GM19239 (cell line): ENCODE results near the gene PIMREG.

Experiments used
- DNase-seq: peaks from one replicate; pipeline ENCODE4 v3.0.0; 2011; ENCODE audit warnings: low spot score; ENCODE audit not compliant: insufficient read length
- FAIRE-seq: peaks from 2 replicates; lab custom pipeline; 2011; peaks lifted over from hg19 to GRCh38; lab: Jason Lieb, UNC

PIMREG gene

GRCh38 chr17:6443692-6444570 lies at the start of gene PIMREG:
Gene PIMREG (plus strand): TSS chr17:6444455. CDS start chr17:6445111, 656 bp downstream.
- FAIRE-seq (peak; percentile 98), DNase-seq (peak; percentile 95)

DNA sequence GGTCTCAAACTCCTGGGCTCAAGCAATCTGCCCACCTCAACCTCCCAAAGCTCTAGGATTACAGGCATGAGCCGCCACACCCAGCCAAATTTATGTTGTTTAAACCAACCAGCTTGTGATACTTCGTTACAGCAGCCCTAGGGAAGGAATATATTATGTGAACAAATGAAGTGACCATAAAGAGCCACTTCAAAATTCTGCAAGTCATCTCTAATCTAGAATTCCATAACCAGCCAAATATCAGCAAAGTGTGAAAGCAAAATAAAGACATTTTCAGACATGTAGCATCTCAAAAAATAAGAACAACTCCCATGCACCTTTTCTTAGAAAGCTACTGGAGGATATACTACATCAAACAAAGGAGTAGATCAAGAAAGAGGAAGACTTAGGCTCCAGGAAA lies 45.3 kb upstream of the PIMREG start:
- FAIRE-seq (no peak), DNase-seq (no peak)

- FAIRE-seq (no peak), DNase-seq (no peak)
Observed at GRCh38 chr17:6402258-6402657, 42.0 kb upstream of the PIMREG start.

DNA sequence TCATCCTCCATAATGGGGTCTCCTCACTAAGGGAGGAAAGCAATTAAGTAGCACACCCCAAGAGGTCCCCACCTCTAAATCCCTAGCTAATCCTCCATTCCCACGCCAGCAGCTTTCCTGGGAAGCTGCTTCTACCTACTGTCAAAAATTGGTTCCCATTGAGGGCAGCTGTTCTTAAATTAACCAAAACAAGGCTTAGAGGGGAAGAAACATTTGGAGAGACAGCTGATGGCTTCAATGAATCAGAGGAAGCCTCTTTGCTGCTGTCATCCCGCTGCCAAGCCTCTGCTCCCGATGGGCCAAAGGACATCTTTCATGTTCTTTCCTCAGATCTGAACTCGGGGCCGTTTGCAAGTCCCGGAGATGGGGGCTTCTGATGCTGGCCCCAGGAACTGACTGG lies 36.0 kb upstream of the PIMREG start:
- no peak for FAIRE-seq
- DNase-seq, result no peak

DNA sequence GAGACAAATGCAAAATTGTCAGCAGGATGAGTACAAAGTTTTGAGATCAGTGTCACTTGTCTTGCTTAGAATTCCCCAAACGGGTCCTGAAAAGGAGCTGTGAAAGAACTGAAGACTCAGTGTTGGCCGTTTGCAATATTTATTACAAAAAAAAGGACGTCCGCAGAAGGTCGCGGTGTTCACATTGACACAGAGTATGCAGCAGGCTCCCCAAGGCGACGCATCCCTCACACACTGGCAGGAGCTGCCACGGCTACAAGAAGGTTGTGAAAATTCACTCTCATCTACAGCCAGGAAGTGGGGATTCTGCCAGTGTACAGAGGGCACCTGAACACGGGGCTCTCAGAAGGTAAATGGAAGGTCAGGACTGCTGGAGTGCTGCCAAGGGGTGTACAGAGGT lies 35.5 kb upstream of the PIMREG start:
- FAIRE-seq, result no peak
- DNase-seq, result no peak

DNA sequence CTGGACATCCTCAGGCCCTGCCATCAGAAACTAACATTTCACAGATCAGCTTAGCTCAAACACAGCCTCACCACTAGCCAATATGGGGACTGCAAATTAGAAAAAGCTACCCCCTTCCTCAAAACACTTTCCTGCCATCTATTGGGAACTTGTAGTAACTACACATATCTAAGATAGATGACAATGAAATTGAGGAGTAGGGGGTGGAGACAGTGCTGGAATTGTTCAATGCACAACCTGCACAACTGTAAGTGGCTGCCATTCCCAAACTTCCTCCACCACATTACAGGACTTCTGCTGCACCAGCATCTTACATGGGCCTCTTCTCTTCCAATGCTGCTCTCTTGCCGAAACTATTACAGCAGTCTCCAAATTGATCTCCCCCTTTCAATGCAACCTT lies 31.2 kb upstream of the PIMREG start:
- DNase-seq (peak; percentile 40), FAIRE-seq (no peak)

DNA sequence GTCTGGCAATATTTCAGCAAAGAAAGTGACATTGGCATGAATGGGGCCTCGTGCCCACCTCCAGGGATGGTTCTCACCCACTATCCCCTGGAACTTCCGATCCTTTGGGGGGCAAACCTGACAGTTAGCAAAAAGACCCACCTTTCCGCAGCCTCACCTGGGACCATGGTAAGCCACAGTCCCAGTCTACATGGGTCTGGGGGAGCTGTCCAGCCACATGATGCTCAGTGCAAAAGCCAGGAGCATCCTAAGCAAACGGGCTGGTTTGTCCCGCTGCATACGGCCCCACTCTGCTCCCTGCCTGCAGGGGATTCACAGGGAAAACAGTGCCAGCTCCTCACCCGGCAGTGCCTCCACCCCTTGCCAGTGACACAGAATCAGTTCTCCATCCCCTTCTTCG lies 28.6 kb upstream of the PIMREG start:
- DNase-seq, result no peak
- FAIRE-seq, result no peak

- DNase-seq, result no peak
- FAIRE-seq, result no peak
Observed at GRCh38 chr17:6420173-6420641, 24.0 kb upstream of the PIMREG start.

DNA sequence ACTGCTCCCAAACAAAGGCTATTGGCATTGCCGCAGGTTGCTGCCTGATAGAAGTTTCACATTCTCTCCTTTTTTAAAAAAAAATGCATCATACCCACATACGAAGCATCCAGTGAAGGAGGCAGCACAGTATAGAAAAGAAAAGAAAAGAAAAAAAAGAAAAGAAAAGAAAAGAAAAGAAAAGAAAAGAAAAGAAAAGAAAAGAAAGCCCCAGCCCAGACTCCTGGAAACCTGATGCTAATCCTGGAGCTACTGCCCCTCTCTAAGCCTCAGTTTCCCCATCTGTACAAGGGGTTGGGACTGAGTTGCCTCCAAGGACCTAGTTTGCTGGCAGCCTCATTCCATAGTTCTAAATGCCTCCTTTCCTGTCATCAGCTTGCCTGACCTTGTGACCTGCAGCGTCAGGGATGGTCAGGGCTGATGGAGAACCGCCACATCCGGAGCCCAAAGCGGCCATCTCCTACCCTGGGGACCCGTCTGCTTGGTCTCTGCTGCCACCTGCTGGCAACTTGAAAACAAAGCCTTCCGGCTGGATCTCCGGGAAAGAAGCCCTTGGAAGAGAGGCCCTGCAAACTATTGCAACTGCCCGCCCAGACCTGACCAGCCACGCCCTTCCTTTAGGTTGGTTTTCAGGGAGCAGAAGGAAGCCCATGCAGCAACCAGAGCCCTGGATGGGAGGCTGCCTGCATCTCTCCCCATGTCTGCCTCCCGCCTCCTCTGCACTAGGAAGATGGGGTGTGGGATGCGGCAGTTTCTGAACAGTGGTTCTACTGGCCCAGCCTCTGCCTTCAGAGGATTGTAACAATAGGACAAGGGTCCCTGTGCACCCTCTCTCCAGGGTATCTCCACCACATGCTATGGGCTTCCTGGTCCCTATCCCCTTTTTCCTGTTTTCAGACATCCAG lies 22.3 kb upstream of the PIMREG start:
- DNase-seq, result peak; percentile 86
- FAIRE-seq, result peak; percentile 48

DNA sequence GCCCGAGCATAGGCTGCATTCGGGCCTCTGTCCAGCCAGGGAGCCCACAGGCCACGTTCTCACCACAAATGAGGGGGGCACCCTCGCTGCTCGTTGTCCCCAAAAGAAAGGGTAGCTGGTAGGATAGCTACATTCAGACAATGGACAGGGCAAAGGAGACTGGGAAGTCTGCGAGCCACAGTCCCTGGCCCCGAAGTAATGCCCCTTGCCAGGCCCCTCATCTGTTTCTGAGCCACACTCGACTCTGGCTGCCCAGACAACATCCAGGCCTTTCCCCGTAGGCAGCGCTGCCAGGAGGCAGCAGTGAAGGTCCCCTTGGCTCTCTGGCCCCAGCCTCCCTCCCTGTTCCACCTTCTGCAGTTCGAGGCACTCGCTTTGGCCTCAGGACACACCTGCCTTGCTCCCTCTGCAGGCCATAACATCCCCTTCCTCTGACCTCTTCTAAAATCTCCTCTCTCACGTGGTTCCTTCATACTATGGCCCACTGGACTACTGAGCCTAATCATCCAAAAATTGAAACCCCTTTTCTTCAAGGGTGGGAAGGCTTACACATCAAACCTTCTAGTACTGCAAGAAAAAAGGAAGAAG lies 21.5 kb upstream of the PIMREG start:
- FAIRE-seq (no peak), DNase-seq (no peak)

DNA sequence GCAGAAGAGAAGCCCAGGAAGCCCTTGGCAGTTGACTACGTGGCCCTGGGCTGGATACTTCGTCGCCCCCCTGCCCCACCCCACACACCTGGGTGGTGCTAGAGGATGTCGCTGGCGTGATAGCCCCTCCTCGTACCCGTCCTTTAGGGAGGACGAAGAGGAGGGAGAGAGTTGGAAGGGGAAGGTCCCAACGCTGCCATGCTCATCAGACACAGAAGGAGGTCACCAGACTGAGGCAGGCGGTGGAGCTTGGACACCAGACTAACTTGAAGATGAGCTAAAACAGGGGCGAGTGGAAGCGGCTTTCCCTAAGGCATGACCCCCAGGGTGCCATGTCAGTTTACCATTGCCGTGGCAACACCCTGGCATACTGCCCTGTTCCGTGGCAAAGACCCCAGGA lies 20.3 kb upstream of the PIMREG start:
- DNase-seq (no peak), FAIRE-seq (no peak)

DNA sequence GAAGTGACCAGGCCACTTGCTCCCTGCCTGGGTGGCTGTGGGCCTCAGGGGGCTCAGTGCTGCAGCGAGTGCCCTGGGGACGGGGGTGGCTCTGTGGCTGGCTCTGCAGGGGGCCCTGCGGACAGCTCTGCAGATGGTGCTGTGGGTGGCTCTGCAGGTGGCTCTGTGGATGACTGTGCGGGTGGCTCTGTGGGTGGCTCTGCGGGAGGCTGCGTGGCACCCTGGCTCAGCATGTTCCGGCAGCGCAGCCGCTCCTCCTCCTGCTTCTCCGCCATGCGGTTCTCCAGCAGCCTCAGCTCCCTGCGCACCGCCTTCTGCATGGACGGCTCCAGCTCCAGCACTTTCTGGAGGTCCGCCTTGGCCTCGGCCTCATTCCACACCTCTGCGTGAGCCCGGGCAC lies 18.8 kb upstream of the PIMREG start:
- DNase-seq, result no peak
- FAIRE-seq, result no peak

- DNase-seq (no peak), FAIRE-seq (no peak)
Observed at GRCh38 chr17:6426356-6427101, 17.7 kb upstream of the PIMREG start.

GRCh38 chr17:6427279-6427781 lies 16.9 kb upstream of the PIMREG start:
- FAIRE-seq (no peak), DNase-seq (peak; percentile 43)

- DNase-seq (no peak), FAIRE-seq (no peak)
Observed at GRCh38 chr17:6428207-6428965, 15.9 kb upstream of the PIMREG start.

DNA sequence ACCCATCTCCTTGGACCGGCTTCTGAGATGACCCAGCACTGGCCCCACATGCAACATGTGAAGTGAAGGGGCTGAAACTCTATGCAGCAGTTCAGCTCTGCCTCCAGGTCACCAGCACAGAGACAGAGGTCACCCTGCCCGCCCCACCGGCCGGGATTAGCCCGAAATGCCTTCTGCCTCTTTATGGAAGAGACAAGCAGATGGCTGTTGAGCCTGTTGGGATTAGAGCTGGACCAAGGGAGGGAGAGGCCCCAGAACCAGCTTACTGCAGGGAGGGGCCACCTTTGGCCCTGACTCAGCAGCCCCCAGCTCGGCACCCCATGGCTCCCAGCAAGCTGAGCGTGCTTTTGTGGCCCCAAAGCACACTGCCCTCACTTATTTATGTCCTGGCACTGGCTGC lies 15.0 kb upstream of the PIMREG start:
- DNase-seq (no peak), FAIRE-seq (no peak)

GRCh38 chr17:6430769-6431168 lies 13.5 kb upstream of the PIMREG start:
- no peak for FAIRE-seq

GRCh38 chr17:6435051-6435450 lies 9.2 kb upstream of the PIMREG start, which contains the start of gene AIPL1:
Gene AIPL1 (minus strand): TSS chr17:6435121. CDS start chr17:6435104, 17 bp downstream.
- no peak for DNase-seq

More at GRCh38 chr17:6430769-6431168, 13.5 kb upstream of the PIMREG start:
- no peak for DNase-seq

GRCh38 chr17:6435968-6436367 lies 8.3 kb upstream of the PIMREG start:
- DNase-seq (peak; percentile 70), FAIRE-seq (peak; percentile 86)

More at GRCh38 chr17:6435051-6435450, 9.2 kb upstream of the PIMREG start, which contains the start of gene AIPL1:
- no peak for FAIRE-seq
